A549 treated with Mapracorat at 1 μM for 4 hours (cell line): ENCODE measurements around the gene POLR3B. TPM values are rescaled to one million over a fixed set of nuclear protein-coding genes. Genes with fewer than 3 reads are reported as not detected.

Source experiments
- total RNA-seq: library from RNA; stranded (reverse); fragments of 200-300 nt; extraction: Qiagen RNA extraction; gene quantifications from 5 replicates; pipeline ENCODE4 v1.2.3, GENCODE V29; 2022

POLR3B gene
- total RNA-seq = 4.9 to 5.6 TPM (median 5.0 TPM) in 5 replicates

GRCh38 chr12:106357549-106358395 is at the start of gene POLR3B:
Gene POLR3B (plus strand): TSS chr12:106357748. CDS start chr12:106357880, 132 bp downstream.

Other genes with a start within 250 kb of the POLR3B start
- gene NUAK1, start 218.8 kb upstream of the POLR3B start, total RNA-seq = 5.7 to 7.1 TPM (median 6.8 TPM) in 5 replicates
- 73.5 to 84.8 TPM (median 84.0 TPM) in 5 replicates for gene CKAP4, start 109.7 kb upstream of the POLR3B start, total RNA-seq
- gene TCP11L2, start 55.0 kb upstream of the POLR3B start, total RNA-seq = 1.7 to 2.4 TPM (median 2.2 TPM) in 5 replicates
- not detected in 5 replicates for gene RFX4, start 225.3 kb downstream of the POLR3B start, total RNA-seq